Esophagus muscularis mucosa (tissue), 3 donors: ENCODE results near the gene IQSEC3.
"Not testable (repeated sequence)": the region's sequence is repeated elsewhere in the genome, so short reads cannot be mapped to it uniquely, and the experiment has no call there.

Experiments used
- CTCF ChIP-seq, 3 experiments: fragments of 200-600 bp in 2 of 3; fragments of 450-650 bp in 1 of 3; sonication (generic) in 2 of 3; IDR thresholded peaks; one replicate each; pipeline ENCODE4 v1.5.1; 2017 to 2019; ENCODE audit warnings: antibody characterized with exemption in 3 of 3, mild to moderate bottlenecking in 2 of 3, moderate library complexity in 1 of 3
- EP300 ChIP-seq: sonication (generic); formaldehyde crosslinking; IDR thresholded peaks from one replicate; pipeline ENCODE4 v1.6.1; 2017; ENCODE audit warnings: antibody characterized with exemption

DNA sequence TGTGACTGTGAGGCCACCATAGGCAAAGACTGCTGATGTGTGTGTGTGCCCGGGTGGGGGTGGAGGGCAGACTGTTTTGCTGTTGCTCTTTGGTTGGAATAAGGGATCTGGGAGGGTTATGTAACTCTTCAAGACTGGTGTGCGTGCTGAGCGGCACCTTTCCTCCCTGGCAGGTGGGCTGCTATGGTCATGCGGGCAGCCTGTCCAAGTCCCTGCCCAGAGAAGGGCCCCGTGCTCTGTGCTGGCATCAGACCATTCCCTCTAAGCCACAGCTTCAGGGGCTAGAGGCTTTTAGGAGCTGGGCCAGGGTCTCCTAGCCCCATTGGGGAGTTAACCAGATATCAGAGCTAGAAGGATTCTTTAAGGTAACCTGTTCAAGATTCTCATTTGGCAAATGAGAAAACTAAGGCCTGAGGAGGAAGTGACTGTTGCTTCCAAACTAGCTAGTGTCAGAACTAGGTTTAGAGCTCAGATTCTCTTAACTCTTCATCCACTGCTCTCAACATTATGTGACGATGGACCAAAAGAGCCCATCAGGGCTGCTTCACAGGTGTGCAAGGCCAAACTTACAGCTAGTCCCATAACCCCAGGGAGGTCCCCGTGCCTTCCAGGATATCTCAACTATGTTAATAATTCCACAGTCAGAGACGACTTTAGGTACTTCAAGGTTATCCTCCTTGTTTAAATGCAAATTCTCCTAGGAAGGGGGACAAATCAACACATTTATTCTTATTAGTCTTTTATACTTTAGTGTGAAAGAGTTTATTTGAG is 8.0 kb downstream of the IQSEC3 start:
- TF ChIP-seq CTCF (IDR thresholded peaks at IDR 0.05); EP300: not testable (repeated sequence)
